Measurements from ENCODE around the gene RNF11.

RNF11 gene

DNA sequence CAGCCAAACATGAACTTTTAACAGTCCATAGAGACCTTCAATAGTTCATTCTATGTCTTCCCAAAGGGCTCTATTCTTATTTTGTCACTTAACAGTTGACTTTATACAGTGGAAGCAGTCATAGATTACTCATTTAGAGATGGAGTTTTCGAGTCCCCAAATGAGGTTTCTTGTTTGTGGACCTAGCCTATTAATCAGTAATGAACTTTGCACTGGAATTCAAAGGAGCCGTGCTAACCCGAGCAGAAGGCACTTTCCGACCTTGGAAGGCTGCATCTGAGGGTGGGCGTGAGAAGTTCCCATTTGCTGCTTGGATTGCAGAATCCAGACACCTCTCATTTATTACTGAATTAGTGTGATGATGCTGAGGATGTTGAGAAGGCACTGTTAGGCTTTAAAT lies 47.9 kb downstream of the RNF11 start:
- no peak for DNase-seq
- peaks cover 17% of the 10 kb centered on the region for H3K36me3 ChIP-seq
- no peaks in the 10 kb centered on the region for H3K9me3 ChIP-seq (ENCODE audit: severe bottlenecking)
- H3K27me3 ChIP-seq (ENCODE audit: insufficient read depth, low read depth, severe bottlenecking), result no peaks in the 10 kb centered on the region
- TF ChIP-seq, protein P1, sequence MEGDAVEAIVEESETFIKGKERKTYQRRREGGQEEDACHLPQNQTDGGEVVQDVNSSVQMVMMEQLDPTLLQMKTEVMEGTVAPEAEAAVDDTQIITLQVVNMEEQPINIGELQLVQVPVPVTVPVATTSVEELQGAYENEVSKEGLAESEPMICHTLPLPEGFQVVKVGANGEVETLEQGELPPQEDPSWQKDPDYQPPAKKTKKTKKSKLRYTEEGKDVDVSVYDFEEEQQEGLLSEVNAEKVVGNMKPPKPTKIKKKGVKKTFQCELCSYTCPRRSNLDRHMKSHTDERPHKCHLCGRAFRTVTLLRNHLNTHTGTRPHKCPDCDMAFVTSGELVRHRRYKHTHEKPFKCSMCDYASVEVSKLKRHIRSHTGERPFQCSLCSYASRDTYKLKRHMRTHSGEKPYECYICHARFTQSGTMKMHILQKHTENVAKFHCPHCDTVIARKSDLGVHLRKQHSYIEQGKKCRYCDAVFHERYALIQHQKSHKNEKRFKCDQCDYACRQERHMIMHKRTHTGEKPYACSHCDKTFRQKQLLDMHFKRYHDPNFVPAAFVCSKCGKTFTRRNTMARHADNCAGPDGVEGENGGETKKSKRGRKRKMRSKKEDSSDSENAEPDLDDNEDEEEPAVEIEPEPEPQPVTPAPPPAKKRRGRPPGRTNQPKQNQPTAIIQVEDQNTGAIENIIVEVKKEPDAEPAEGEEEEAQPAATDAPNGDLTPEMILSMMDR (IDR thresholded peaks at IDR 0.05; ENCODE audit: low read depth, low read length), result no peak
- no peak overlapping the region for H3K27ac ChIP-seq
- H3K4me3 ChIP-seq (ENCODE audit: low read depth, low read length), result no peak overlapping the region

DNA sequence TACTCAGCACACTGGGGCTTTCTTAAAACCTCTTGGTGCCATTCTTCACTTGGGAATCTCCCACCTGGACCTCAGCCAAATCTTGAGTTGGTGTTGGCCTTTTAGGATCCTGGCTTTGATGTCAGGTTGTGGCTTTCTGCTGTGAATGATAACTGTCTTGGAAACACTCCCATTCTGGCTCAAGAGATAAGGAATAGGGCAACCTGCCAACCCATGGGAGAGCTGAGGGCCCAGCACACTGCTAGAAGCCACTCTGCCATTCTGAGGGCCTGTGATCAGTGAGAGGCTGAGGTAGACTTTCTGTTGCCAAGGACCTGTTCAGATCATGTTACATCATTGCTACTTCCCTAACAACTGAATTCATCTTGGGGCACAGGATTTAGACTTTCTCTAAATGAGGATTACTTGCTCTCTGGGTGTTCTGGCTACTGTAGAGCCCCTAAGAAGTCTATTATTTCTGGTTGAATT lies 48.4 kb downstream of the RNF11 start:
- no peak for DNase-seq
- Histone ChIP-seq H3K4me3 (ENCODE audit: low read depth, low read length) (no peak overlapping the region), H3K27me3 (ENCODE audit: insufficient read depth, low read depth, severe bottlenecking) (no peaks in the 10 kb centered on the region), H3K36me3 (peaks cover 17% of the 10 kb centered on the region), H3K27ac (no peak overlapping the region), H3K9me3 (ENCODE audit: severe bottlenecking) (no peaks in the 10 kb centered on the region)
- TF ChIP-seq, protein P1 (IDR thresholded peaks at IDR 0.05; ENCODE audit: low read depth, low read length), result no peak

DNA sequence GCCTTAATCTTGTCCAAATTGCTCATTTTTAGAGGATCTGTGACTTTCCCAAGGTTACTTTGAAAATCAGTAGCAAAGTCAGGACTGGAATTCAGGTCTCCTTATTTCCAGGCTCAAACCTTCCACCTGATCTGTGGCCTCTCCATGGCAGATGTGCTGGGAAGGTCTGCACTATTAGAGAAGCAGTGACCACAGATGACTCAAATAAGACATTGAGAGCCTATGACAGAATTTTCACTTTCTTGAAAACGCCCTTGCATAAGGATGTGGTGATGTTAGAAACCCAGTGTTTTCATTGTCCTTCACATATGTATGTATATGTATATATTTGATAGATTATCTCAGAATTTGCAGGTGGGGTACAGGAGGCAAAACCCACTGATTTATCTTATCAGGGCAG lies 49.0 kb downstream of the RNF11 start:
- H3K36me3 ChIP-seq, result peaks cover 17% of the 10 kb centered on the region
- no peak overlapping the region for H3K4me3 ChIP-seq (ENCODE audit: low read depth, low read length)
- H3K27ac ChIP-seq, result no peak overlapping the region
- no peaks in the 10 kb centered on the region for H3K9me3 ChIP-seq (ENCODE audit: severe bottlenecking)
- DNase-seq, result no peak
- TF ChIP-seq, protein P1 (IDR thresholded peaks at IDR 0.05; ENCODE audit: low read depth, low read length), result no peak
- H3K27me3 ChIP-seq (ENCODE audit: insufficient read depth, low read depth, severe bottlenecking), result no peaks in the 10 kb centered on the region

DNA sequence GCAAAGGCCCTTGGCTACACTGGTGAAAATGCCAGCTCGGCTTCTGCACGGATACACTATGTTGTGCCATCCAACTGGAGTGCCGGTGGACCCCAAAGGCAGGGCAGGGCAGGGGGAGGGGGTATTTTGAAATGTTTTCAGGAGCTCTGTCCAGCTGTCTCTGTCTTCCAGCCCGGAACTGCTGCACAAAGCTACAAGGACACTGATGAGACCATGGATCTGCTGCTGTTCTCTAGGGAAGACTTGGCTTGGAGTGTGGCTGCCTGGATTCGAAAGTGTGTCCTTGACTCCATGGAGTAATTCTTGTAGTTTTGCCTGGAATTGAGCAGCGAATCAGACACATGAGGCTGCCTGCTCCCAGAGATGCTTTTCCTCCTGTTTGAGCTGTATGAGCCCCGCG lies 51.9 kb downstream of the RNF11 start:
- H3K27ac ChIP-seq, result no peak overlapping the region
- no peak for DNase-seq
- no peaks in the 10 kb centered on the region for H3K27me3 ChIP-seq (ENCODE audit: insufficient read depth, low read depth, severe bottlenecking)
- no peaks in the 10 kb centered on the region for H3K9me3 ChIP-seq (ENCODE audit: severe bottlenecking)
- no peak overlapping the region for H3K4me3 ChIP-seq (ENCODE audit: low read depth, low read length)
- H3K36me3 ChIP-seq, result peaks cover 21% of the 10 kb centered on the region
- TF ChIP-seq, protein P1 (IDR thresholded peaks at IDR 0.05; ENCODE audit: low read depth, low read length), result no peak

DNA sequence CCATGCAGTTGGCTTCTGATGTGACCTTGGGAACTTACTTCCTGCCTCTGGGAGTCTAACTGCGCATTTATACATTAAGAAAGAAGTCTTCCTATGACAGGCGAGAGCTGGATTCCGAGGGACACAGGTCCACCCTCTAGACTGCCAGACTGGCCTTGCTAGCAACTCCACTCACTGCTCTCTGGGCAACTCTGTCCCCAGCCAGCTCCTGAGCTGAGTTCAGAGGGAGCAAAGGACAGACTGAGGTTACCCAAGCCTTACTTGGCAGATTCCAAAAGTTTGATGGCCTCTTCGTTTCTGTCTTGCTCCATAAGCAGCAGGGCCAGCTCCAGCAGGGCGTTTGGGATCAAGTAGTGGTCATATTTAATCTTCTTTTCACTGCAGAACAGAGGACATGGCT lies 52.5 kb downstream of the RNF11 start:
- H3K4me3 ChIP-seq (ENCODE audit: low read depth, low read length), result no peak overlapping the region
- no peaks in the 10 kb centered on the region for H3K9me3 ChIP-seq (ENCODE audit: severe bottlenecking)
- TF ChIP-seq, protein P1 (IDR thresholded peaks at IDR 0.05; ENCODE audit: low read depth, low read length), result no peak
- peaks cover 21% of the 10 kb centered on the region for H3K36me3 ChIP-seq
- no peak for DNase-seq
- H3K27ac ChIP-seq, result no peak overlapping the region
- H3K27me3 ChIP-seq (ENCODE audit: insufficient read depth, low read depth, severe bottlenecking), result no peaks in the 10 kb centered on the region

Measured in WERI-Rb-1 (cell line).